ENCODE measurements around the gene KBTBD7. TPM values are rescaled to one million over a fixed set of nuclear protein-coding genes. Genes with fewer than 3 reads are reported as not detected.

KBTBD7 gene
- total and polyA plus RNA-seq, 2 donors (not counting 3 experiments of a cell fraction or from before 2014, with no cell fraction given): 2.1 to 4.4 TPM

GRCh38 chr13:41178040-41178439 lies 16.3 kb downstream of the KBTBD7 start:
- intact Hi-C loops (cut with micrococcal nuclease): no loop called here
- no peak for FAIRE-seq
- ChIA-PET CTCF (no interaction called here), POLR2A (no interaction called here)
- dilution Hi-C loops (cut with MboI; ENCODE audit: extremely low pct_ligation_motif_present, low sequenced_read_pairs): no loop called here
- no peak overlapping the region for H3K4me2 ChIP-seq (ENCODE audit: insufficient read depth, low read length)
- no peak overlapping the region for H3K27ac ChIP-seq (ENCODE audit: insufficient read depth, low read depth, low read length)
- no peaks in the 10 kb centered on the region for H3K27me3 ChIP-seq (ENCODE audit: control insufficient read depth in 2 of 2, insufficient read depth in 2 of 2, low read length in 2 of 2)
- no peak overlapping the region for H3K4me3 ChIP-seq (replicated peaks in 1 of 3; ENCODE audit: insufficient read depth in 1 of 3, low read depth in 1 of 3, low read length in 3 of 3)
- no peaks in the 10 kb centered on the region for H3K4me1 ChIP-seq (ENCODE audit: control insufficient read depth, extremely low read depth, insufficient read depth, low read length)
- BruUV-seq (replicated peaks): no TSS peak
- H2AFZ ChIP-seq (ENCODE audit: low read depth, low read length): no peak overlapping the region
- no peak overlapping the region for H3K9ac ChIP-seq (replicated peaks; ENCODE audit: extremely low read depth, insufficient read depth, low read length)
- H3K79me2 ChIP-seq (ENCODE audit: control insufficient read depth, insufficient read depth, low read length): no peaks in the 10 kb centered on the region
- H3K9me1 ChIP-seq (replicated peaks; ENCODE audit: control insufficient read depth, extremely low read depth, insufficient read depth, low read length): no peaks in the 10 kb centered on the region
- H3K9me3 ChIP-seq (replicated peaks; ENCODE audit: control insufficient read depth, insufficient read depth, low read length): no peaks in the 10 kb centered on the region
- DNase-seq (ENCODE audit: low read depth, low spot score): no peak
- no peaks in the 10 kb centered on the region for H3K36me3 ChIP-seq (ENCODE audit: control insufficient read depth in 2 of 2, extremely low read depth in 1 of 2, insufficient read depth in 2 of 2, low read length in 2 of 2)
- no peak for TF ChIP-seq POLR2AphosphoS5 (IDR thresholded peaks at IDR 0.05; ENCODE audit: insufficient read depth, low read depth, low read length)
- no peak for TF ChIP-seq GATA2 (IDR thresholded peaks at IDR 0.05; ENCODE audit: insufficient read depth, insufficient read length, low read depth, low read length)
- no peak for TF ChIP-seq FOS (IDR thresholded peaks at IDR 0.05; ENCODE audit: borderline replicate concordance, insufficient read depth, low read length)
- no peak for TF ChIP-seq EZH2 (IDR thresholded peaks at IDR 0.05; ENCODE audit: borderline replicate concordance, low read depth, low read length, severe bottlenecking)
- TF ChIP-seq, protein P1, sequence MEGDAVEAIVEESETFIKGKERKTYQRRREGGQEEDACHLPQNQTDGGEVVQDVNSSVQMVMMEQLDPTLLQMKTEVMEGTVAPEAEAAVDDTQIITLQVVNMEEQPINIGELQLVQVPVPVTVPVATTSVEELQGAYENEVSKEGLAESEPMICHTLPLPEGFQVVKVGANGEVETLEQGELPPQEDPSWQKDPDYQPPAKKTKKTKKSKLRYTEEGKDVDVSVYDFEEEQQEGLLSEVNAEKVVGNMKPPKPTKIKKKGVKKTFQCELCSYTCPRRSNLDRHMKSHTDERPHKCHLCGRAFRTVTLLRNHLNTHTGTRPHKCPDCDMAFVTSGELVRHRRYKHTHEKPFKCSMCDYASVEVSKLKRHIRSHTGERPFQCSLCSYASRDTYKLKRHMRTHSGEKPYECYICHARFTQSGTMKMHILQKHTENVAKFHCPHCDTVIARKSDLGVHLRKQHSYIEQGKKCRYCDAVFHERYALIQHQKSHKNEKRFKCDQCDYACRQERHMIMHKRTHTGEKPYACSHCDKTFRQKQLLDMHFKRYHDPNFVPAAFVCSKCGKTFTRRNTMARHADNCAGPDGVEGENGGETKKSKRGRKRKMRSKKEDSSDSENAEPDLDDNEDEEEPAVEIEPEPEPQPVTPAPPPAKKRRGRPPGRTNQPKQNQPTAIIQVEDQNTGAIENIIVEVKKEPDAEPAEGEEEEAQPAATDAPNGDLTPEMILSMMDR (IDR thresholded peaks at IDR 0.05; ENCODE audit: extremely low read depth in 1 of 2, insufficient read depth in 1 of 2, low read depth in 1 of 2, low read length in 2 of 2): no peak
- TF ChIP-seq MYC (IDR thresholded peaks at IDR 0.05; ENCODE audit: low read depth, low read length): no peak
- TF ChIP-seq POLR2A (IDR thresholded peaks at IDR 0.05; ENCODE audit: low read depth, low read length): no peak
- no peak for TF ChIP-seq JUN (IDR thresholded peaks at IDR 0.05; ENCODE audit: borderline replicate concordance, insufficient read depth, insufficient read length, low read depth)
- TF ChIP-seq, protein P2, sequence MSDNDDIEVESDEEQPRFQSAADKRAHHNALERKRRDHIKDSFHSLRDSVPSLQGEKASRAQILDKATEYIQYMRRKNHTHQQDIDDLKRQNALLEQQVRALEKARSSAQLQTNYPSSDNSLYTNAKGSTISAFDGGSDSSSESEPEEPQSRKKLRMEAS (IDR thresholded peaks at IDR 0.05; ENCODE audit: insufficient read depth, insufficient read length): no peak
- no peaks in the 10 kb centered on the region for H4K20me1 ChIP-seq (replicated peaks; ENCODE audit: control insufficient read depth, extremely low read depth, insufficient read depth, low read length)

All from endothelial cell of umbilical vein (primary cell).